ENCODE measurements around the gene IFT80.
"Not testable (repeated sequence)": the region's sequence is repeated elsewhere in the genome, so short reads cannot be mapped to it uniquely, and the experiment has no call there.

The IFT80 gene

DNA sequence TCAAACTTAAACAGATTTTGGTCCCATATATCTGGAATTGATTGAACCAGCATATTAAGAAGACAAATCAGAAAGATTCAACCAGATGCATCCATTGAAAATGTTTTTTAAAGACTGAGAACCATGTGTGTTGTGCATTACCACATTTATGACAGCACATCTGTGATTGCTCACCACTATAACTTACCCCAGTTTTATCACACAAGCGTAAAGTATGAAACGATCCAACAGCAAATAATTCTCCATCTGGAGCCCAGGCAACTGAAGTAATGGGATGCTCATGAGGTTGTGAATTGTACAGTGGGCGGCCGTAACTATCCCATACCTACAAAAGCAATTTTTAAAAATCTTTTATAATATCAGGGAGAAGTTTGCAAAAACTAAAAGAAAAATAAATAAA, 43.2 kb downstream of the IFT80 start:
- no peak for DNase-seq

DNA sequence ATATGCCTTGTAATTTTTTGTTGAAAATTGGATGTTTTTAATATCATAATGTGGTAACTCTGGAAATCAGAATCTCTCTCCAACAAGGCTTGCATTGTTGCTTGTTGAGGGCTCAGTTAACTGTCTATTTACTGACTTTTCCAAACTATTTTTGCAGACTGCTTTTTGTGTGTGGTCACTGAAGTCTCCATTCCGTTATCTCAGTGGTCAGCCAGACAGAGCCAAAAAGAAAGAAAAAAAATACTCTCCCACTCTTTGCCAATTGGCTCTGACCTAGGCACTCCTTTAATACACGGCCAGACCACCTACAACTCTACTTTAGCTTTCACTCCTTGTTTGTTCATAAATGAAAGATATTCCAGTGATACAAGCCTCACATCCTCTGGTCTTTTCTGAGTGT, 52.5 kb downstream of the IFT80 start:
- no peak for DNase-seq

DNA sequence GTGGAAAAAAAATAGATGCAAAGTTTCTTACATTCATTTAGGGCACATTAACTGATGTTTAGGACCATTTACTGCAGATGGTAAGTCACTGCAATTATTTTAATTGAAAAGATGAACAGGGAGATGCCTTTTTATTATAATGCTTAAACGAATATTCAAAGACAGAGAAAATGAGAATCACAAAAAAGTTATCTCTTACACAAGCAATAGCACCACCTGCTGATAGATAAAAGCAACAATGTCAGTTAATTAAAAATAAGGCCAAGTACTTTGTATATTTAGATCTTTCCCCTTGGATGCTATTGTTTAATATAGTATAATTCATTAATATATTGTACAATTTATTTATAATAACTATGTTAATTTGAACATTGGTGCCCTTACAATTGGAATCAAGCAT, 55.9 kb downstream of the IFT80 start:
- DNase-seq, result no peak

DNA sequence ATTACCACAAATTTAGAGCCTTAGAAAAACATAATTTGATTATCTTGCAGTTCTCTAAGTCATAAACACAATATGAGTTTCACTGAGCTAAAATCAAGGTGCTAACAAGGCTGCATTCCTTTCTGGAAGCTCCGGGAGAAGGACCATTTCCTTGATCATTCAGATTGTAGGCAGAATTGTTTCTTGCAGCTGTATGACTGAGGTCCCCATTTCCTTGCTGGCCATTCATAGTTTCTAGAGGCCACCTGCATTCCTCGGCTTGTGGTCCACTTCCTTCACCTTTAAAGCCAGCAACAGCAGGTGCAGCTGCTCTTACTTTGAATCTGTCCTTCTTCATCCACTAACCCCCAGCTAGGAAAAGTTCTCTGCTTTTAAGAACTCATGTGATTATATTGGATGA, 58.7 kb downstream of the IFT80 start:
- DNase-seq, result no peak

DNA sequence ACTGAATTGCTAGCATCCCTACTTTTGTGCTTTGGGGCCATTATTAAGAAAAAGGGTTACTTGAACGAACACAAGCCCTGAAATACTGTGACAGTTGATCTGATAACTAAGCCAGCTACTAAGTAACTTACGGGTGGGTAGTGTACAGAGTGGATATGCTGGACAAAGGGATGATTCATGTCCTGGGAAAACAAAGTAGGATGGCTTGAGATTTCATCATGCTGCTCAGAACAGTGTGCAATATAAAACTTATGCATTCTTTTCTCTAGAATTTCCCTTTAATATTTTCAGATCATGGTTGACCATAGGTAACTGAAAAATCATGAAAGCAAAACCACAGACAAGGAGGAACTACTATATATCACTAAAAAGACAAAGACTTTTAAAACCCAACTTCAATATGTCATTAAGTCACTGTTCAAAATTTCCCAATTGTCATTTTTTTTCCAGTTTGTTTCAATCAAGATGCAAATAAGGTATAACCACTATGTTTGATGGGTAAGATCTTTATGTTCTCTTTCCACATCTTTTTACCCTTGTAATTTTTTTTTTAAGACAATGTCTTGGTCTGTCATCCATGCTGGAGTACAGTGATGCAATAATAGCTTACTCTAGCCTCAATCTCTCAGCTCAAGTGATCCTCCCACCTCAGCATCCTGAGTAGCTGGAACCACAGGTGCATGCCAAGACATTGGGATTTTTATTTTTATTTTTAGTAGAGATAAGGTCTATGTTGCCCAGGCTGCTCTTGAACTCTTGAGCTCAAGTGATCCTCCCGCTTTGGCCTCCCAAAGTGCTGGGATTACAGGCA, 67.7 kb downstream of the IFT80 start:
- DNase-seq, result no peak

DNA sequence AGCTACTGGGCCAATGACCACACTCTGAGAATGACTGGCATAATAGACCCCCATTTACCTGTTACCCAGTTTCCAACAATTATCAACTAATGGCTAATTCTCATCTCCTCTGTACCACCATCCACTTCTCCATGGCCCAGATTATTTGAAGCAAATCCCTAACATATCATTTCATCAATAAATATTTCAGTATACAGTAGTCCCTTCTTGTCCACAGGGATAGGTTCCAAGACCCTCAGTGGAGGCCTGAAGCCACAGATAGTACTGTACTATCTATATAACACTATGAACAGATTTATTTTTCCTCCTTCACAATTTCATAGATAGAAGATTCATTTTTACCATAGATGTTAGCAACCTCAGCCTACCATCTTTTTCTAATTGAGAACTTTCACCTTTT, 68.3 kb downstream of the IFT80 start:
- no peak for DNase-seq

DNA sequence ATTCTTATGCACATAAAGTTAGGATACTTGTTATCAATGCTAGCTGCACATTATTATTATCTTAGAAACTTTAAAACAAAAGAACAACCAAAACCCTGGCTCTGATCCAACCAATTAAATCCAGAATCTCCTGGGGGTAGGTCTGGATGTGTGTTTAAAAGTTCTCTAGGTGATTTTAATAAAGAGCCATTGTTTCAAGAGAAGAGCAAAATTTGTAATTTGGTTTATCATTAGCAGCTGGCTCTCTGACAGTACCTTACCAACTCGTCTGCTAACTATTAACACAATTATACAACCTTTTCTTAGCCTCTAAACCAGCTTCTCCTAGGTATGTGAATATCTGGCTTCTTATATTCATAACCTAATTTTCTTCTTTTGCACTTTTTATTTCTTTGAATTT, 68.9 kb downstream of the IFT80 start:
- no peak for DNase-seq

DNA sequence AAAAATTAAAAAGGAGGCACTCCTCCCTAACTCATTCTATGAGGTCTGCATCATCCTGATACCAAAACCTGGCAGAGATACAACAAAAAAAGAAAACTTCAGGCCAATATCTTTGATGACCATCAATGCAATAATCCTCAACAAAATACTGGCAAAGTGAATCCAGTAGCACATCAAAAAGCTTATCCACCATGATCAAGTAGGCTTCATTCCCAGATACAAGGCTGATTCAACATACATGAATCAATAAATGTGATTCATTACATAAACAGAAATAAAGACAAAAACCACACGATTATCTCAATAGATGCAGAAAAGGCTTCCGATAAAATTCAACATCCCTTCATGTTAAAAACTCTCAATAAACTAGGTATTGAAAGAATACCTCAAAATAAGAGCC, 72.7 kb downstream of the IFT80 start:
- DNase-seq, result not testable (repeated sequence)

DNA sequence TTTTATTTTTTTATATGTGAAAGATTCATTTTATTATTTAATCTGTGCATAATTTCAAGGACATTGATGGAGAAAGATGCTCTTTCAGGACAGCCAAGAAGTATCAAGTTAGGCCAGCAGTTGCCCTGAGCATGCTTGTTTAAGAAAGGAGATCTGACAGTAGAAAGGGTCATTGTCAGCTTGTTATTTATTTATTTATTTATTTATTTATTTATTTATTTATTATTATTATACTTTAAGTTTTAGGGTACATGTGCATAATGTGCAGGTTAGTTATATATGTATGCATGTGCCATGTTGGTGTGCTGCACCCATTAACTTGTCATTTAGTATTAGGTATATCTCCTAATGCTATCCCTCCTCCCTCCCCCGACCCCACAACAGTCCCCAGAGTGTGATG, 77.2 kb downstream of the IFT80 start:
- DNase-seq, result not testable (repeated sequence)

DNA sequence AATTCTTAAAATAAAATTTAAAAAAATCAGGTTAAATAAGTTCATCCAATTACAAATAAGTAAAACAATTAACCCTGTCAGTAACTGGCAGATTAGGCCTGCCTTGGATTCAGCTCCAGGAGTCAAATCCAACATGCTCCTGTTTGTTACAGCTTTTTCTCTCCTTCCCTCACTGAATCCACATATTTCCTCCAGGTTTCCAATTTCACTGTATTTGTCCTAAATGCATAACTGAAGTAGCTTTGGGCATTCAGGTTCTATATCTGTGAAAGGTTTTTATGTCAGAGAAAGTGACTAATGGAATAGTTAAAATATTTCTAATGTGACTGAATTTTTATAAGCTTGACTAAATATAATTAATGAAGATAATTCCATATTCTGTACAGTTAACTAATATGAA, 79.7 kb downstream of the IFT80 start:
- DNase-seq, result no peak

DNA sequence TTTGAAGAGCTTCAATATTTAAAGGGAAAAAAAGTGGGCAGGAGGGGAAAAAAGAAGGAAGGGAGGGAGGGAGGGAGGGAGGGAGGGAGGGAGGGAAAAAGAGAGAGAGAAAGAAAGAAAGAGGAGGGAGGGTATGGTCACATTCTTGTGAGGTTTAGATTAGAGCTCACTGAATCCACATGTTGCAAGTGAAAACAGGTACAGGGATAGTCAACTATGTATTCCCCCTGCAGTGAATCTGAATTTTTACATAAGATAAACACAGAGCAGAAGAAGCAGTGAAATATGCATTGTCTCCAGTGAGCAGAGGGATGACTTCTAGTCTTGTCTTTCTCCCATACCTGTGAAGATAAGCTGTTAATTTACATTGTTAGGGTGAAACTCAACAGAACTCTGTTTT, 84.0 kb downstream of the IFT80 start:
- DNase-seq, result no peak

DNA sequence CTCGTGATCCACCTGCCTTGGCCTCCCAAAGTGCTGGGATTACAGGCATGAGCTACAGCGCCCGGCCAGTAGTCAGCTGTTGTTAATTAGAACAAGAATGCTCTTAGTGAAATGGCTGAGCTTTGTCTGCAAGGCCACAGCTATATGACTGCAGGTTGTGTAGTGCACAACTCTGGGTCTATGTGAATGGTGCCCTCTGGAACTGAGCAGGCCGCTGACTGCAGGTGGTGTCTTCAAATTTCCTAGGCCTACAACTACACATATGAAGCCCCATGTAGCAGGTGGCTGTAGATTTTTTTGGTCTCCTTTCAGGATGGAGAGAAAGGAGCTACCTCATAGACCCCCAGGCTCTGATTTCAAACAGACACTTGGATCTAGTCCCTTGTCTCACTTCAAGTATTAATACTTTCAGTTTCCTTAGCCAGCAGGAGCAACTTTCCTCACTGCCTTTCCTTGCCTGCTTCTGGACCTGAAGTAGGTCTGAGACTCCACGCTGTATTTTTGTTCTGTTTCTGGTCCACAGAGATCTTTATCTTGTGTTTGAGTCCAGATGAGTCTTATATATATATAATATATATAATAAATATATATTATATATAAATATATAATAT, 86.9 kb downstream of the IFT80 start:
- no peak for DNase-seq

DNA sequence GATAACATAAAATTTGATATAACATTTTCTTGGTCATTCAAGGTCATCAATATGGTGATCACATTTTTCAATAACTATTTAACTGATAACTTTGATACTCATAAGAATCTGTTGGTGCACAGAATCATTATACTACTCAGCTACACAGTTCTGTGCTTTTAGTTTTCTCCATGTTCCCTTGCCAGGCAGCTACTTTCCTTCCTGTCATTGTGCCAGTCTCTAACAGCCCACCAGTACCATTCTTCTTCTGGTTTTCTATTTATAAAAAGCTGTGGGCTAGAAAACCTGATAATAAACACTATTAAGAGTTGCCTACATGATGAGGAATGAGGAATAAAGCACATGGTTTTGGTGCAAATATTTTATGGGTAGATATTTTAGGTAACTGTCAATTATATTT, 96.2 kb downstream of the IFT80 start:
- DNase-seq, result no peak

DNA sequence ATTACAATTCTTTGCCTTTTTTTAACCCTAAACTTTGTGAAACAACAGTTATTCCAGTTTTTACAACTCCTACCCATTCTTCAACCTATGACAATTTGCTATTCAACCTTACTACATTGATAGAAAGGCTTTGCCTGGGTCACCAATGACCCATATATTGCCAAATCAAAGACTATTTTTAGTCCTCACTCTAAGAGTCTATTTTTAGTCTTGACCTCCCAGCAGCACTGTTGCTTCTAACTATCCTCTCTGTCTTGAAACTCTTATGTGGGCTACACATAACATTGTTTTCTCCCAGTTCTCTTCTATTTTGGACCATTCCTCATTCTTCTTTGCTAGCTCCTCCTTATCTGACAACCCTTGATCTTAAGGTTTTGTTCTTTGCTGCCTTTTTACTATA, 102.4 kb downstream of the IFT80 start:
- no peak for DNase-seq

DNA sequence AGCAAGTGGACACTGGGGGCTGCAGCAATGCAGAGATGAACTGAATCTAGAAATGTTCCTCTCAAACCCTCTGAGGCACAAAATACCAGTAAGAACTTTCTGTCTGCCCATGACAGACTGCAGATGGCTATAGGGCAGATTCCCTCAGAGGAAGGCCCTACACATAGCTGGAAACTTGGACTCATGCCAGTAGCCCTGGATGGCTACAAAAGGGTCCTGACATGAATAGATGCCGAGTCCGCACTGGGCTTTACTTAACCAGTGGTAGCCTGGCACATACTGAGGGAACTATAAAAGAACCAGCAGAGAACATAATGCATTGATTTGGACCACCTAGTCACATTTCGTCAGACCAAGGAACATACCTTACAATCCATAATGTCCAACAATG, 107.1 kb downstream of the IFT80 start:
- no peak for DNase-seq

DNA sequence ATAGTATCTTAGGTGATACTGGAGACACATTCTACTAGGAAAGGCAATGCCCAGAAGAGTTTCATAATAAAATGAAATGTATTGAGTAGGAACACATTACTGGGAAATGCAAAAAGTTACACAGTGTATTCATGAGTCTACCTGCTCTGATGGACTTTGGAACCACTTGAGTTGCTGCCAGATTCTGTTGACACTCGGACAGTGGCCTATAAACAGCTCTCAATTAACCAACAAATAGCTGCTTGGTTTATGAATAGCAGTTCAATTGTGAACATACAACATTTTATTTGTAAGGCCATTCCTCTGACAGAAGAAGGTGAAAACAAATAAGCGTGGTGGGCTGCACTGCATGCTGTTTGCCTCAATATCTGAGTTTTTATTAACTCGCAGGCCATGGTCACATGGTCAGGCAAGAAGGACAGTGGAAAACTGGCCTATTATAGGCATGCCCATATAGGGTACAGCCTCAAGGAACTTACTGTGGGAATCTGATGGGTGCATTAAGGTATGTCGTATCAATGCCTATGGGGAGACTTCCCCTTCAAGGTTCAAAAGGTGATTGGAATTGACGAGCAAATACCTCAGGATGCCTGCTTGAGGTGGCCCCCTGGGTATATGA, 107.6 kb downstream of the IFT80 start:
- DNase-seq, result no peak

DNA sequence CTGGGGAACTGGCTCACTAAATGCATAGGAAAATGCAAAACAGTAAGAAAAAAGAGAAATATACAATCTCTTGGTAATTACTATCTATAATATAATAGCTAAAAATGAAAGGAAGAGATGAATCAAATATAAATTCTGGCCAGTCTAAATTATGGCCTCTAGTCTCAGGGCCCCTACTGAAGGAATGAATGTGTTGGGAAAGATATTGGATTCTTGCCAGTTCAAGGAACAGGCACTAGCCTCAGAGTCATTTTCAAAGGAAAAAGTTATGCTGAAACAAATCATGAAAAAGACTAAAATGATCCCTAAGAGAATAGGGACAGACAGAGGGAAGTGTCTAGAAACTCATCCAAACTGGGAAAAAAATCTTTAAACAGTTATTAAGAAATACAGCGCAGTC, 111.4 kb downstream of the IFT80 start:
- DNase-seq, result no peak

DNA sequence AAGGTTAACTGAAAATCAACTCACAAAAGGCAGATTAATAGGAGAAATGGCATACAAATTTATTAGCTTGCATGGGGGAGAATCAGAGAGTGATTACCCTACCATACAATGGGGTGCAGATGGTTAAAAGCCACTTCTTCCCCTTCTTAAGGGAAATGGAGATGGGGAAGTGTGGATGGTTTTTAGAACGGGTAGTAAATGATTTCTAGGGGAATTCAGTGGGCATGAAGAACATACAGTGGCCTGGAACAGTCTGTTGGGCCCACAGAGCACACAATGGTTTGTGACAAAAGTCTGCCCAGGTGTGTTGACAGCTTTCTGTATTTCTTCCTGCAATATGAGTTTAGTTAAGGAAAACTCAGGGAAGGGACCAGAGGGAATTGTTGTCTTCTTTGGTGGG, 112.8 kb downstream of the IFT80 start:
- DNase-seq, result no peak

DNA sequence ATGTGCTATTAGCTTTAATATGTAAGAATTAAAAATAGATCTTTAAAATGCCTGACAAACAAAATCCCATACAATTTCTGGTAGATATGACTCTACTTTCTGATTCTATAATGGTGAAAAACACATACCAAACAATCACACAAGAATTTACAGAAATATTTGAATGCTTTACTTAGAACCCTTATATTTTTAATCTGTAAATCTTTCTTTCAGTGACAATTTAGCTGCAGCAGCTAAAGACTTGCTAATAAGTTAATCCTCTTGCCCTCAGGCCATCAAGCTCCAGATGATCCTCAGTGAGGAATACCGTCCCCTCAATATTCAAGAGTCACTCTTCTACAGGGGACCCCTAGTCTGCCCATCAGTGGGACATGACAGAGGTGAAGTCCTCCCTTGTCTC, 118.2 kb downstream of the IFT80 start:
- no peak for DNase-seq

DNA sequence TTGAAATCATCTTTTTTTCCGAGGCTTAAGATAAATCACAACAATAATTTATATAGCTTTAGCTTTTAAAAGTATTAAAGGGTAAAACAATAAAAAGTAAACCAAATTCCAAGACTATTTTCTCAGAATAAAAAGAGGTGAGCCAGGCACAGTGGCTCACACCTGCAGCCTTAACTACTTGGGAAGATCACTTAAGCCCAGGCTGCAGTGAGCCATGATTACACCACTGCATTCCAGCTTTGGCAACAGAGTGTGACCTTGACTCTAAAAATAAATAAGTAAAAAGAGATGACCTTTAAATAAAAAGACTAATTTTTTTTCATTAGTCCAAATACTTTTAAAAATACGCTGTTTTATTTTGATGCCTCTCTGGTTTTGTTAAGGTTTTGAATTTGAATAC, 119.4 kb downstream of the IFT80 start:
- DNase-seq, result no peak

DNA sequence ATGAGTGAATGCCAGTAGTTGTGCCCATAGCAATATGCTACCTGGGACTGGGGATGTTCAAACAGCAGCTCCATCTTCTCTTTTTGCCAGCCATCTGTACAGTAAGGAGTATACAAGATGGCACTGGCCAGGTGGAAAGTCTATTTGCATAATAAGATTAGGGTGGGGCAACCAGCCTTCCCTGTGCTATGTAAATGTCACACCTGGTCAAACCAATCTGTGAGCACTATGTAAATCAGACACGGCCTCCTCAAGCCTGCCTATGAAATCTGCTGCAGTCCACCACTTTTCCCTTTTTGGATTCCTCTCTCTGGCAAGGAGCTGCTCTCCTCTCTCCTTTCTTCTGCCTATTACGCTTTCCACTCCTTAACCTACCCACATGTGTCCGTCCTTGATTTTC, 120.8 kb downstream of the IFT80 start:
- no peak for DNase-seq

DNA sequence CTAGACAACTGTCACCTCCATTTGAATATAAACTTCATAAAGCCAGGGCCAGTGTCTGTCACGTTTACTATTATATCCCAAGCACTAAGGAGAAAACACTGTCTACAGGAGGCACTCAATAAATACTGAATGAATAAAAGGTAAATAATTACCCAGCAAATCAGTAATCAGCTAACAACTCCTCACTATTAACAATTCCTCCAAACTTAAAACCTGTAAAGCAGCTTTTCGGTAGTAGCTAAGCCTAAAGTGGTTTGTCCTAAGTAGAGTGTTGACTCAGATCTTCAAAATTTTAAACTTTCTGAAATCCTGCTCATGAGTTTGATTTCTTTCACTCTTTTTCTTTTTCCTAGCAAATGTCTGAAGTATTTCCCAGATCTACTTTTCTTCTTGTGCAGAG, 133.9 kb downstream of the IFT80 start:
- DNase-seq, result no peak

DNA sequence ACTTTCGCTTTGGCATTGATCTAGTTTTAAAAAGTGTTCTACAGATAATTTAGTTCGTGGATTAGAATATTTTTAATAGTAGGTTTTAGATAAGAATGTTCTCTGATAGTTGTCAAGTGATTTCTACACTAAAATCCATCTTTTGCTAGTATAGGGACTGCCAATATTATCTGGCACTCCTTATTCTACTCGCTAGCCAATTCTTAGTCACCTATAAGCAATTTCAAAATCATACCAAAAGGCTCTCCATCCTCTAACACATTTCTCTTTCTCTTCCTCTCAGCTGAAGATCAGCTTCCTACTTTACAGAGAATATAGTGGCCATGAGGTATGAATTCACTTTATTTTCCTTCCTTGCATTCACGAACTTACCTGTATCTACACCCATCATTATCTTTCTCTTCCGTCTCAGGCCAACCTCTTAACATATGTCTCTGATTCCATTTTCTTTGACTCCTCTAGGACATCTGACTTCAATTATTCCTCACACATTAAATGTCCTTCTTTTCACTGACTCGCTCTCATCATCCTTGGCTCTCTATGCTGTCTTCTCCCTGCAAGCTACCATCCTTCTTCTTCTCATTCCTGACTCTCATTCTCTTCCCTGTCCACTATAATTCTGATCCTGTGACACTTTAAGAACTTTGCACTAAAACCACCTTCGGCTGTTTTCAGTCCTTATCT, 138.3 kb downstream of the IFT80 start:
- DNase-seq, result no peak

DNA sequence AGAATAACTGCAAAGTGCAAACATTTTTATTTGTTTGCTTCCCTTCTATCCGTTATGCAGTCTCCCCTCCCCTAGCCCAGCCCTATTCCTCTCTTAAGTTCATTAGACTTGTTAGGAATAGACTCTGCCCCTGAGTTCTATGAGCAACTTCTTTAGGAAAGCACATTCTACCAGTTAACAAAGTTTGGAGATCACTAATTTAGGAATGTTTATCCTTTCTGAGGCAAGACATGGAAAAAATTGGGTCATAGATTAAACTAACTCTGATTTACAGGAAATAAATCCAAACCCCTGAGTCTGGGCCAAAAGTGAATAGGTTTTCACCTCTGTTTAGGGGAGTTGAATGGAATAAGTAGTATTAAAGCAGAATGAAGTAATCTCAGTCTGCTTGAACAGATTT, 139.4 kb downstream of the IFT80 start:
- DNase-seq, result no peak

Measured in cortex of kidney (tissue), 1 donor.